Hematopoietic multipotent progenitor cell treated with erythropoietin and hydrocortisone succinate and interleukin-3 and kit ligand, for 6 days (in vitro differentiated cells): ENCODE results near the gene KRT75.
"Not testable (repeated sequence)": the region's sequence is repeated elsewhere in the genome, so short reads cannot be mapped to it uniquely, and the experiment has no call there.

Source experiments
- DNase-seq: peaks from one replicate; pipeline ENCODE4 v3.0.0-alpha.2; 2015

Gene KRT75

GRCh38 chr12:52434081-52434733 is at the start of gene KRT75:
Gene KRT75 (minus strand): TSS chr12:52434371. CDS start chr12:52434304, 67 bp downstream.
- DNase-seq = no peak

- DNase-seq = no peak
Measured at GRCh38 chr12:52480073-52480472, 45.9 kb upstream of the KRT75 start.

GRCh38 chr12:52477651-52478050 is 43.5 kb upstream of the KRT75 start:
- DNase-seq = no peak

GRCh38 chr12:52474212-52474611 is 40.0 kb upstream of the KRT75 start:
- DNase-seq = no peak

GRCh38 chr12:52473768-52474167 is 39.6 kb upstream of the KRT75 start, which contains the start of gene KRT6C:
Gene KRT6C (minus strand): TSS chr12:52473805. CDS start chr12:52473737, 68 bp downstream.
- no peak for DNase-seq

- DNase-seq = no peak
Measured at GRCh38 chr12:52469853-52470252, 35.7 kb upstream of the KRT75 start.

GRCh38 chr12:52464897-52465296 is 30.7 kb upstream of the KRT75 start:
- DNase-seq = no peak

- no peak for DNase-seq
Measured at GRCh38 chr12:52461693-52462092, 27.5 kb upstream of the KRT75 start.

- DNase-seq = no peak
Measured at GRCh38 chr12:52458861-52459260, 24.7 kb upstream of the KRT75 start.

GRCh38 chr12:52455821-52456220 is 21.6 kb upstream of the KRT75 start:
- DNase-seq = peak; percentile 37

GRCh38 chr12:52454411-52455201 is 20.4 kb upstream of the KRT75 start:
- no peak for DNase-seq

- no peak for DNase-seq
Measured at GRCh38 chr12:52452101-52452500, 17.9 kb upstream of the KRT75 start, which contains the start of gene KRT6B. Gene KRT6B (minus strand): TSS chr12:52452146. CDS start chr12:52452078, 68 bp downstream.

- no peak for DNase-seq
Measured at GRCh38 chr12:52448228-52448627, 14.1 kb upstream of the KRT75 start.

- not testable (repeated sequence) for DNase-seq
Measured at GRCh38 chr12:52447196-52447595, 13.0 kb upstream of the KRT75 start.

- DNase-seq = peak; percentile 59
Measured at GRCh38 chr12:52446367-52447045, 12.3 kb upstream of the KRT75 start.

GRCh38 chr12:52445876-52446275 is 11.7 kb upstream of the KRT75 start:
- DNase-seq = no peak

- no peak for DNase-seq
Measured at GRCh38 chr12:52444647-52445595, 10.8 kb upstream of the KRT75 start.

GRCh38 chr12:52443966-52444365 is 9.8 kb upstream of the KRT75 start:
- DNase-seq = no peak

- DNase-seq = no peak
Measured at GRCh38 chr12:52442600-52443061, 8.5 kb upstream of the KRT75 start.

GRCh38 chr12:52441320-52441911 is 7.2 kb upstream of the KRT75 start:
- DNase-seq = no peak

GRCh38 chr12:52440821-52441319 is 6.7 kb upstream of the KRT75 start:
- DNase-seq = no peak

- DNase-seq = no peak
Measured at GRCh38 chr12:52439845-52440244, 5.7 kb upstream of the KRT75 start.
